Choroid plexus epithelial cell (primary cell): Measurements from ENCODE around the gene TIMM17B.

ENCODE experiments used
- DNase-seq: peaks from one replicate; pipeline ENCODE4 v3.0.0-alpha.2; 2010; ENCODE audit warnings: low read depth
- H3K4me3 ChIP-seq: 2 replicates; pipeline ENCODE4 v1.5.1; 2011; ENCODE audit warnings: low read depth, mild to moderate bottlenecking, control low read depth, low read length, moderate library complexity
- TF ChIP-seq, protein P1 (sequence below): conservative IDR thresholded peaks from 2 replicates; pipeline ENCODE4 v1.5.1; 2011; ENCODE audit warnings: low read depth, mild to moderate bottlenecking, control low read depth, inconsistent platforms, low read length, moderate library complexity

Gene TIMM17B

DNA sequence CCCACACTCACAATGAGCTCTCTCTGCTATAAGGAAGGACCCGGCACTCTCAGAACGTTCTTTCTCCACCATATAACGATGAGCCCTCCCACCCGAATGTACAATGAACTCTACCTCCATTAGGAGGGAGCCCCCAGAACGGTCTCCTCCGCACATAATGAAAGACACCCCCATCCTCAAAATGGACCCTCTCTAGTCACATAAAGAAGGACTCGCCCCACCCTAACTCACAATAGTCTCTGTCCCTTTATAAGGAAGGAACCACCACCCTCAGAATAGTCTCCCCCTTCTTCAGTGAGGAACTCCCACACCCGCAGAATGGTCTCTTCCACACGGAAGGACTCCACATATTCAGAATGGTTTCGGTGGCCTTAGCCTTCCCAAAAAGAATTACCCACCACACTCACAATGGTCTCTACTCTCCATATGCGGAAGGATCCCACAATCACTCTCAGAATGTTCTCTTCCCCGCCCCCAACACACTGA is 13.4 kb upstream of the TIMM17B start:
- peak overlapping the region; percentile 80 for H3K4me3 ChIP-seq
- TF ChIP-seq, protein P1, sequence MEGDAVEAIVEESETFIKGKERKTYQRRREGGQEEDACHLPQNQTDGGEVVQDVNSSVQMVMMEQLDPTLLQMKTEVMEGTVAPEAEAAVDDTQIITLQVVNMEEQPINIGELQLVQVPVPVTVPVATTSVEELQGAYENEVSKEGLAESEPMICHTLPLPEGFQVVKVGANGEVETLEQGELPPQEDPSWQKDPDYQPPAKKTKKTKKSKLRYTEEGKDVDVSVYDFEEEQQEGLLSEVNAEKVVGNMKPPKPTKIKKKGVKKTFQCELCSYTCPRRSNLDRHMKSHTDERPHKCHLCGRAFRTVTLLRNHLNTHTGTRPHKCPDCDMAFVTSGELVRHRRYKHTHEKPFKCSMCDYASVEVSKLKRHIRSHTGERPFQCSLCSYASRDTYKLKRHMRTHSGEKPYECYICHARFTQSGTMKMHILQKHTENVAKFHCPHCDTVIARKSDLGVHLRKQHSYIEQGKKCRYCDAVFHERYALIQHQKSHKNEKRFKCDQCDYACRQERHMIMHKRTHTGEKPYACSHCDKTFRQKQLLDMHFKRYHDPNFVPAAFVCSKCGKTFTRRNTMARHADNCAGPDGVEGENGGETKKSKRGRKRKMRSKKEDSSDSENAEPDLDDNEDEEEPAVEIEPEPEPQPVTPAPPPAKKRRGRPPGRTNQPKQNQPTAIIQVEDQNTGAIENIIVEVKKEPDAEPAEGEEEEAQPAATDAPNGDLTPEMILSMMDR, result no peak
- DNase-seq, result peak; percentile 48

DNA sequence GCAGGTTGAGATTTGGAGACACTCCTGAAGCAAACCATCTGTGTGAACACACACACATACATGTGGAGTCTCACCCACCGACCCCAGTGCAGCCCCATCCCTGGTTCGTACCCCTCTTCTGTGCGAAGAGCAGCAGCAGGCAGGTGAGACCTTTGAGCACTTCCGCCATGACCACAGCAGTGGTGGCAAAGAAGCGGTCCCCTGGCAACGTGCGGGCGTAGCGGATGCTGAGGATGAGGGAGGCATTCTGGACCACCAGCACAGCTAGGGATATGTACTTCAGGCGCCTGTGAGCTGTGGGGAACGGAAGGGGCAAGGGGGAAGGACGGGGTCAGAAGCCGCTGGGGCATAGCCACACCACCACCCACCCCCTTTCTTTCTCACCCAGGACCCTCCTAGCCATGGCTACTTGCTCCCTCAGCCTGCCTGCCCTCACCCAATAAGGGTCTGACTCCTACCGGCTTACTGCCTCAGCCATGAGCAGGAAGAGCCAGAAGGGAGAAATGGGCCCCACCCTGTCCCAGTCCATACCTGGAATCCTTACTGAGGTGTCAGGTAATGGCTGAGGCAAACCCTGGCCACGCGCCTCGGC is 12.2 kb upstream of the TIMM17B start:
- no peak for DNase-seq
- TF ChIP-seq, protein P1, result no peak
- peak overlapping the region; percentile 80 for H3K4me3 ChIP-seq

DNA sequence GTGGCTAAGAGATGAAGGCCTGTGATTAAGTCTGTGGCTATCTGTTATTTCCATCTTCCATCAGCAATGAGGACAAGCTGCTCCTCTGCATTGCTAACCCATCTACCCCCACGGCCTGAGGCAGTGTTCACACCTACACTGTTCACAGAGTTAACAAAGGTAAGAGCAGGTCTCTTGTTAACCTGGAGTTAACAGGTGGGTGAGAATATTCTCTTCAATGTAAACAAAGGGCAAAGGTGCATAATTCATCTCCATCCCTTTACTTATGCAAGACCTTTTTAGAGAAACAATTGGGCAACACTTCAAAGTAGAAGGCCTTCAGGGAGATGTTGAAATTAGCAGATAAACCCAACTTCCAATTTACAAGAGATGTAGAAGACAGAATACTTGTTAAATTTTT is 11.0 kb upstream of the TIMM17B start:
- DNase-seq, result no peak
- TF ChIP-seq, protein P1, result no peak
- H3K4me3 ChIP-seq, result no peak overlapping the region

DNA sequence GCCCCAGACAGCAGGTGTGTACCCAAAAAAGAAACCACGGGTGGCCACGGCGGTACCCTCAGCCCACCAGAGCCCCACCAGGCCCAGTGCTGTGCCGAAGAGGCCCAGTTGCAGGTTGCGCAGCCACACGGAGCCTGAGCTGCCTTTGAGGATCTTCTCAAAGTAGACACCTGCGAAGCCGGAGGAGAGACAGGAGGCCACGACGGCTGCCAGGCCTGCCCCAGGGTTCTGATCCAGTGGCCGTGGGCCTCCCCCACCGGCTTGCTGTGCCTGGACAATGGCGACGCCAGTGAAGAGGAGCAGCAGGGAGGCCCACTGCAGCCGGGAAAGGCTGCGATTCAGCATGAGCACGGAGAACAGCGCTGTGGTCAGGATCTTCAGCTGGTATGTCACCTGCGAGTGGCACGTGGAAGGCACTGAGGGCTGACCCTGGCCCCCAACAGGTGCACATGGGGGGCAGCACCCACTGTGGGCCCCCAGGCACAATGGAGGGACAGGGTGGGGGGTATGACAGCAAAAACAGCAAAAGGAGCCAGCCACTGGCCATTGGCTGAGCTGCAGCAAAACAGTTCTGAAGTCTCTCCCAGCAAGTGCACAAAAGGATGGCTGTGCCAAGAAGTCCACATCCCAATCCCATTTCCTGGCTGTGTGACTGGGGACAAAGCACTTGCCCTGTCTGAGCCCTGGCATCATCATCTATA is 7.7 kb upstream of the TIMM17B start:
- DNase-seq, result no peak
- TF ChIP-seq, protein P1, result no peak
- no peak overlapping the region for H3K4me3 ChIP-seq

DNA sequence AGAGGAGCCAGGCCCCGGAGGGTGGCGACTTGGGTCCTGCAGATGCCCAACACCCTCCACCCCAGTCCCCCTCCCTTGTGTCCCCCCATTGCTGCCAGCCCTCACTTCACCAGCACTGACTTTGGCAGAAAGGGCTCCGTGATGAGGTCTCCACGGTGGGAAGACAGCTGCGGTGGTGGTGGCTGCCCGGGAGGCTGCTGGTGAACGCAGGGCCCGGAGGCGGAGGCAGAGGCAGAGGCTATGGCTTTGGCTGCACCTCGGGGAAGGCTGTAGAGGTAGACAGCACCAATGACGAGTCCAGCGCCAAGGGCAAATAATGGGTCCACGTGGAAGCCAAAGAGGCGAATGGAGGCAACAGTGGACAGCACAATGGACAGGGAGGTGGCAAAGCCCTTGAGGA is 7.1 kb upstream of the TIMM17B start:
- DNase-seq, result no peak
- H3K4me3 ChIP-seq, result no peak overlapping the region
- TF ChIP-seq, protein P1, result no peak

DNA sequence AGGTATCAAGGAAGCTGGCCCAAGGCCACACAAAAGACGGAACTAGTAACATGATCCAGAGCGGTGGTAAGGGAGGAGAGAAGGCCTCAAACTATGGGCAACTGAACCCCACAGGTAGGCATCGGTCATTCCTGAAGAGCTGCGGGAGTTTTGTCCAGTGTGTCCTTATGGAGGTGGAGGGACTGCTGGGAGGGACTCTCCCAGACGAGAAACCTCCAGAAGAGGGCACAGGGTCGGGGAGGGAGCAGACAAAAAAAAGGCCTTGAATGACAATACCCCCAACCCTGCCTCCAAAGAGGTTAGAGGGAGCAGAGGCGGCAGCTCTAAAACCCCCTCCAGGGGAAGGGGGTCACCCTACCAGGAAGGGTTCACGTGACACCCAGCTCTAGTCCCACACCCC is 6.6 kb upstream of the TIMM17B start:
- H3K4me3 ChIP-seq, result no peak overlapping the region
- no peak for DNase-seq
- TF ChIP-seq, protein P1, result no peak

DNA sequence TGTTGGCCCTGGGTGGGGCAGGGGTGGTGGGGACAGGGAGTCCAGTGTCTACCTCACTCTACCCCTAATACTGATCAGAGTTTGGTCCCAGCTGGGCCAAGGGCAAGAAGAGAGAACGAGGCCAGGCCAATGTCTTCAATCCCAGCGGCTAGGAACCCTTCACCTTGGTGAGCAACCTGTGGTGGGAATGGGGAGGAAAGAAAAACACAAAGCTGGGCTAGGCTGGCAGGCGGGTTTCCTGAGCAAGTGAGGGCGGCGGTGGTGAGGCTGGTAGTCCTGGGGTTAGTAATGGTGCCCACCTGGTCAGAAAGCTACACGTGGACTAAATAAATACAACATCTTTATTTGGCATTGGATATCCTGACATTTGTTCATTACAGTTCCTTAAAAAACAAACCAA is 5.7 kb upstream of the TIMM17B start:
- H3K4me3 ChIP-seq, result no peak overlapping the region
- TF ChIP-seq, protein P1, result no peak
- DNase-seq, result no peak
